ENCODE data around the gene HELB.
"Not testable (repeated sequence)": the region's sequence is repeated elsewhere in the genome, so short reads cannot be mapped to it uniquely, and the experiment has no call there.

Gene HELB

DNA sequence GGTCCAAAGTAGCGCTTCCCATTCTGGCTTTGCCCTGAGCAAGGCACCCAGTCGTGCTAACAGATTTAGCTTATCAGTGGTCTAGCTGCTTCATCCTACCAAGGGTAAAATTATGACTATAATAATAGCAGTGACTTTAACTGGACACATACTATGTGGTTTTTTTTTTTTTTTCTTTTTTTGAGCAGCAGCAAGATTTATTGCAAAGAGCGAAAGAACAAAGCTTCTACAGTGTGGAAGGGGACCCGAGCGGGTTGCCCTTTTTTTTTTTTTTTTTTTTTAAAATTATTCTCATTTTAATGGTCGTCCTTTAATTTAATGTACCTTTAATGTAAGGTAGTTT lies 505 bp downstream of the HELB start:
- peak overlapping the region; percentile 94 for H3K4me3 ChIP-seq (ENCODE audit: low read depth, low read length)

GRCh38 chr12:66303316-66303804 lies 1.1 kb downstream of the HELB start:
- not testable (repeated sequence) for H3K4me3 ChIP-seq (ENCODE audit: low read depth, low read length)

GRCh38 chr12:66304296-66304900 lies 2.1 kb downstream of the HELB start:
- H3K4me3 ChIP-seq (ENCODE audit: low read depth, low read length) = no peak overlapping the region

DNA sequence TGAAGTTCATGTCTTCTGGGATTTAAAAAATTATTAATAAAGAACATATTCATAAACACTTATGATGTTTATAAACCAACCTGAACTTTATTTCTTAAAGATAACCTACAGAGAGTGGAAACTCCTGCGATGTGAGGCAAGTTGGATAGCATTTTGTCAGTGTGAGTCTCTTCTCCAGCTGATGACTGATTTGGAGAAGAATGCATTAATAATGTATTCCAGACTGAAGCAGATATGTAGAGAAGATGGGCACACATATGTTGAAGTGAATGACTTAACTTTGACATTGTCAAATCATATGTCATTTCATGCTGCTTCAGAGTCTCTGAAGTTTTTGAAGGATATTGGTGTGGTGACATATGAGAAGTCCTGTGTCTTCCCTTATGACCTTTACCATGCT lies 7.3 kb downstream of the HELB start:
- no peak overlapping the region for H3K4me3 ChIP-seq (ENCODE audit: low read depth, low read length)

GRCh38 chr12:66312189-66312588 lies 9.9 kb downstream of the HELB start:
- H3K4me3 ChIP-seq (ENCODE audit: low read depth, low read length) = no peak overlapping the region

- no peak overlapping the region for H3K4me3 ChIP-seq (ENCODE audit: low read depth, low read length)
Measured at GRCh38 chr12:66314278-66314677, 12.0 kb downstream of the HELB start.

DNA sequence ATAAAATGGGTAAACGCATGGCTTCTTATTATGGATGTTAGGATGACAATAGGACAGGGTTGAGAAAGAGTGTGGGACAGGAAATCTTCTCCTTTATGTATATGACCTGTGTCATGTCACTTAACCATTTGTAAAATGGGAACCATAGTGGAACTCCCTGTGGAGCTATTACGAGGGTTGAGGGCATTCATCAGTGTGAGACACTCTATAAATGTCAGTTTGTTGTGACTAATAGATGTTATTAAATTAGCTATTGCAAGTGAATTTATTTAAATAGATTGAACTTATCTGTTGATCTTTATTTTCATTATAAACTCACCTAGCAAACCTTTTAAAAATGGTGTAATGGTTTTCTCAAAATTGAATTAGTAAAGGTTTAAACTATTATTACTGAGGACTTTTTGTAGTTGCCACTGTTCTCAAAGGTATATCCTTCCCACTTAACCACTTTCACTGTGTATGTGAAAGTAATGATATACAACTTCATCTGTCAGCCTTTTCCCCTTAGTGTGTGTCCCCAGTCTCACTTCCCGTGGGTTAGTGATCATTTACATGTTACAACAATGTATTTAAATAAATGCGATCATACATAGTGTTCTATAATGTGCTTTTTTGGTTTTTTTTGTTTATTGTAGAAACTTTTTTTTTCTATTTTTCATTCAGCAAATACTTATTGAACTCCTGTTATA lies 17.1 kb downstream of the HELB start:
- H3K4me3 ChIP-seq (ENCODE audit: low read depth, low read length) = no peak overlapping the region

DNA sequence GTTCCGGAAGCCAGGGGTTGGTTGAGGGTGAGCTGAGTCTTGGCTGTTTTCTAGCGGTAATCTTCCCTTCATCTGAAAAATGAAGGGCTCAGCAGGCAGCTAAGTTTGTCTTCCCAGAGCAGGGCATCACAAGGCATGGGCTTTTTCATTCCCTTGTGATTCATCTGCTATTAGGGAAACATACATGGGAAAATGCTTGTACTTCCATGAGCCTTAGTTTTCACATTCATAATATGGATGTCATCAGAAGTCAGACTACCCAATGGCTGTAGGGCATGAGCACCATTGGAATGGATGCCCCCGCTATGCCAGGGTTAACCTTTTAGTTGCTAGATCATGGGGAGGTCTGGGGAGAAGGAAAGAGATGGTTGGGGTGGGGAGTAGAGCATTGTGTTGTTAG lies 18.7 kb downstream of the HELB start:
- H3K4me3 ChIP-seq (ENCODE audit: low read depth, low read length) = no peak overlapping the region

- no peak overlapping the region for H3K4me3 ChIP-seq (ENCODE audit: low read depth, low read length)
Measured at GRCh38 chr12:66321435-66321834, 19.1 kb downstream of the HELB start.

- H3K4me3 ChIP-seq (ENCODE audit: low read depth, low read length) = no peak overlapping the region
Measured at GRCh38 chr12:66323017-66323416, 20.7 kb downstream of the HELB start.

GRCh38 chr12:66329941-66330340 lies 27.6 kb downstream of the HELB start:
- no peak overlapping the region for H3K4me3 ChIP-seq (ENCODE audit: low read depth, low read length)

DNA sequence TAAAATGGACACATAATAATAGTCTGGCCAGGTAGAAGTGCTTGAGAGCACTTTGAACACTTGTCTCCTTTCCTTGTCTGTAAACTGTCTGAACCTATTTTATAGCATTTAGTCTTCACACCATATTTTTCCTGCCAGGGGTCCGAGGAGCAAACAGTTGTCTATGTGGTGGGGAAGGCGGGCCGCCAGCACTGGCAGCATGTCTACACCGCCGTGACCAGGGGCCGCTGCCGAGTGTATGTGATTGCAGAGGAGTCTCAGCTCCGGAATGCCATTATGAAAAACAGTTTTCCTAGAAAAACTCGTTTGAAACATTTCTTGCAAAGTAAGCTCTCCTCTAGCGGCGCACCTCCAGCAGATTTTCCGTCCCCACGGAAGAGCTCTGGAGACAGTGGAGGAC lies 28.7 kb downstream of the HELB start:
- H3K4me3 ChIP-seq (ENCODE audit: low read depth, low read length) = no peak overlapping the region

- no peak overlapping the region for H3K4me3 ChIP-seq (ENCODE audit: low read depth, low read length)
Measured at GRCh38 chr12:66331814-66332213, 29.5 kb downstream of the HELB start.

GRCh38 chr12:66335746-66336145 lies 33.5 kb downstream of the HELB start:
- no peak overlapping the region for H3K4me3 ChIP-seq (ENCODE audit: low read depth, low read length)

DNA sequence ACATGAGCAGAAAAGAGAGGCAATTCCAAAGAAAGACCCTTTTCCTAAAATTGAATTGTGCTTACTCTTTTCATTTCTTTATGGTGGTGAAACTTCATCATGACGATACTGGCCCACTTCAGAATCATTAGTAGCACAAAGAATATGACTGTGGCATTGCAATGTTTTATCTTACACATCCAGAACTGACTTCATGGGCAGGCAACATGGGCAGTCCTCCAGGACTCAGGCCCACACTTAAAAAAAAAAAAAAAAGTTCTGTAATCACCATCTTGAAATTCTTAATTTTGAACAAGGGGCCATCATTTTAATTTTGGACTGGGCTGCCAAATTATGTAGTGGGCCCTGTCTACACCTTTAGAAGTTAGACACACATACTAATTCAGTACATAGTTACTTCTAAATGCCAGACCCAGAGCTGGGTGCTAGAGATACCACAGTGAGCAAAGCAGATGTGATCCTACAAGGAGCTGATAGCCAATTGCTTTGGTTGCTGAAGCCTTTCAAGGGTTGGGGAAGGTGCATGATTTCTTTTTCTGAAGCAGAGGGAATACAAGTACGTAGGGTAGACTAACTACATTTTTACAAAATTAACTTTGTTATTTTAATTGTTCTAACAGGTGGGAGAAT lies 35.2 kb downstream of the HELB start:
- no peak overlapping the region for H3K4me3 ChIP-seq (ENCODE audit: low read depth, low read length)

DNA sequence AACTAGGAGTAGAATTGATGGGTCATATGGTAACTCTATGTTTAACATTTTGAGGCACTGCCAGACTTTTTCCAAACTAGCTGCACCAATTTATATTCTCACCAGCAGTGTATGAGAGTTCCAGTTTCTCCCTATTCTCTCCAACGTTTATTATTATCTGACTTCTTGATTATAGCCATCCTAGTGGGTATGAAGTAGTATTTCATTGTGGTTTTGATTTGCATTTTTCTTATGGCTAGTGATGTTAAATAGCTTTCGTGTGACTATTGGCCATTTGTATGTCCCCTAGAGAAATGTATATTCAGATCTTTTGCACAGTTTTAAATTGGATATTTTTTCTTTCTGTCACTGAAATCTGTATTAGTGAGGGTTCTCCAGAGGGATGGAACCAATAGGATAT lies 37.8 kb downstream of the HELB start:
- no peak overlapping the region for H3K4me3 ChIP-seq (ENCODE audit: low read depth, low read length)

DNA sequence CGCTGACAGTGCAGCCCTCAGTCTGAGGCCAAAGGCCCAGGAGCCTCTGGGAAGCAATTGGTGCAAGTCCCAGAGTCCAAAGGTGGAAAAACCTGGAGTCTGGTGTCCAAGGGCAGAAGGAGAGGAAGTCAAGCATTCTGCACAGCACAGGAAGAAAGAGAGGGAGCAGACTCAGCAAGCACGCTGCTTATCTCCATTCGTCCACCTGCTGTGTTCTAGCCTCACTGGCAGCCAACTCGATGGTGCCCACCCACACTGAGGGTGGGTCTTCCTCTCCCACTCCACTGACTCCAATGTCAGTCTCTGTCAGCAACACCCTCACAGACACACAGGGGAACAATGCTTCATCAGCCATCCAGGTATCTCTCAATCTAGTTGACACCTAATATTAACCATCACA lies 38.8 kb downstream of the HELB start:
- no peak overlapping the region for H3K4me3 ChIP-seq (ENCODE audit: low read depth, low read length)

DNA sequence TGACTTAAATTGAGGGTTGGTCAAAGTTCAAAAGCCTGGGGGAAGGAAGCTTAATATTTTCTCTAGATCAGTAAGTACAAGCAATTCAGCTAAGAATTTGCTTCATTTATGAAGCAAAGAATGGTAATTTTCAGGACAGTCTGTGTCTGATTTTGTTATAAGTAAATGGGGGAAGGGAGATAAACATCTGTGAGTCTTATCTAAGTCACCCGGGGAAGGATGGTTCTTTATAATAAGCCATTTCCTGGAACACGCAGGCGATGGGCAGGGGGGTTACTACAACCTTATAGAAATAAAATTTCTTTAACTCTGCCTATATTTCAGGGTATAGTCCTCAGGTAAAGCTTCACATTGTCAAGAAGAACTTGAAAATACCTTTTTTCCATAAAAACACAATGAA lies 42.9 kb downstream of the HELB start:
- H3K4me3 ChIP-seq (ENCODE audit: low read depth, low read length) = no peak overlapping the region

DNA sequence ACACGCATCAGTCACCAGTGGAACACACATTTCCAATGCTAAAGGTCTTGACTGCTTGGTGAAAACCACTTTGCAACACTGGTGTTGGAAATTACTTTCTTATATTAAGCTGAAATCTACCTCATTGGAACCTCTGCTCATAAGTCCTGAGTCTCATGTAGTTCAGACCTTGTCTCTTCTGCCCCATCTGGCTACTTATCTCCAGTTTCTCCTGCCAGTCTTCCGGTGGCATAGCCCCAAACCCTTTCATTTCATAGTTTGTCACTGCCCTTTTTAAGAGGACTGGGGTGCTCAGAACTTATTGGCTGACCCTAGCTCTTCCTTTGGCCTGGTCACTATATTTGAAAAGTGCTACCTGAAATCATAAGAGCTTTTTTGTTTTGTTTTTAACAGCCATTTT lies 43.7 kb downstream of the HELB start:
- H3K4me3 ChIP-seq (ENCODE audit: low read depth, low read length) = no peak overlapping the region

GRCh38 chr12:66351301-66351700 lies 49.0 kb downstream of the HELB start:
- no peak overlapping the region for H3K4me3 ChIP-seq (ENCODE audit: low read depth, low read length)

DNA sequence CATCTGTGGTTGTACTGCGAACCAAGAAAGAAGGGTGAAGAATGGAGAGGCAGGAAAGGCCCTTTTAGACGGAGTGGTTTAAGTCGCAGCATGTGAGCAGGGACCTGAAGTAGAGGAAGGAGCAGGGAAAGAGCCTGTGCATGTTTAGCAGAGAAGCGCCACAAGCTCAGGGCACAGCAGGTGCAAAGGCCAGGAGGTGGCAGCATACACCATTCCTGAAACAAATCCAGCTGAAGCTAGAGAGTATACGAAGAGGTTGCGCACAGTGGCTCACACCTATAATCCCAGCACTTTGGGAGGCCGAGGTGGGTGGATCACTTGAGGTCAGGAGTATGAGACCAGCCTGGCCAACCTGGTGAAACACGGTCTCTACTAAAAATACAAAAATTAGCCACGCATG lies 49.9 kb downstream of the HELB start:
- H3K4me3 ChIP-seq (ENCODE audit: low read depth, low read length) = no peak overlapping the region

- no peak overlapping the region for H3K4me3 ChIP-seq (ENCODE audit: low read depth, low read length)
Measured at GRCh38 chr12:66352899-66353298, 50.6 kb downstream of the HELB start.

Measured in iPS-11a (cell line).